ENCODE results near the gene TMEM147. TPM values are rescaled to one million over a fixed set of nuclear protein-coding genes. Genes with fewer than 3 reads are reported as not detected.

TMEM147 gene
- total and polyA plus RNA-seq, 2 donors (not counting 3 experiments of a cell fraction or from before 2014, with no cell fraction given) = 75.8 to 214 TPM

- intact Hi-C loops (cut with micrococcal nuclease) (no loop called here), dilution Hi-C loops (cut with MboI; ENCODE audit: extremely low pct_ligation_motif_present, low sequenced_read_pairs) (no loop called here)
- Histone ChIP-seq H3K9me3 (replicated peaks; ENCODE audit: control insufficient read depth, insufficient read depth, low read length) (no peaks in the 10 kb centered on the region), H3K4me1 (ENCODE audit: control insufficient read depth, extremely low read depth, insufficient read depth, low read length) (peaks cover 16% of the 10 kb centered on the region), H3K79me2 (ENCODE audit: control insufficient read depth, insufficient read depth, low read length) (peaks cover 15% of the 10 kb centered on the region), H4K20me1 (replicated peaks; ENCODE audit: control insufficient read depth, extremely low read depth, insufficient read depth, low read length) (no peaks in the 10 kb centered on the region), H3K27ac (ENCODE audit: insufficient read depth, low read depth, low read length) (no peak overlapping the region), H3K9me1 (replicated peaks; ENCODE audit: control insufficient read depth, extremely low read depth, insufficient read depth, low read length) (no peaks in the 10 kb centered on the region), H3K27me3 (ENCODE audit: control insufficient read depth in 2 of 2, insufficient read depth in 2 of 2, low read length in 2 of 2) (no peaks in the 10 kb centered on the region), H2AFZ (ENCODE audit: low read depth, low read length) (no peak overlapping the region), H3K4me2 (ENCODE audit: insufficient read depth, low read length) (no peak overlapping the region), H3K36me3 (ENCODE audit: control insufficient read depth in 2 of 2, extremely low read depth in 1 of 2, insufficient read depth in 2 of 2, low read length in 2 of 2) (no peaks in the 10 kb centered on the region), H3K4me3 (replicated peaks in 1 of 3; ENCODE audit: insufficient read depth in 1 of 3, low read depth in 1 of 3, low read length in 3 of 3) (no peak overlapping the region), H3K9ac (replicated peaks; ENCODE audit: extremely low read depth, insufficient read depth, low read length) (no peak overlapping the region)
- POLR2A ChIA-PET = no interaction called here
- DNase-seq (ENCODE audit: low read depth, low spot score) (no peak), FAIRE-seq (no peak)
- TF ChIP-seq MAX (IDR thresholded peaks at IDR 0.05; ENCODE audit: insufficient read depth, insufficient read length) = no peak
- TF ChIP-seq EZH2 (IDR thresholded peaks at IDR 0.05; ENCODE audit: borderline replicate concordance, low read depth, low read length, severe bottlenecking) = no peak
- CTCF ChIA-PET = interaction anchor here (0.9 kb wide), 1 partner anchor 47 kb away, joined by 3 read pairs; no protein-coding TSS in a partner anchor
- BruUV-seq (replicated peaks) = no TSS peak
Measured at GRCh38 chr19:35542209-35542608, 3.2 kb upstream of the TMEM147 start.

- H3K27me3 ChIP-seq (ENCODE audit: control insufficient read depth in 2 of 2, insufficient read depth in 2 of 2, low read length in 2 of 2) = no peaks in the 10 kb centered on the region
- H3K36me3 ChIP-seq (ENCODE audit: control insufficient read depth in 2 of 2, extremely low read depth in 1 of 2, insufficient read depth in 2 of 2, low read length in 2 of 2) = no peaks in the 10 kb centered on the region
- H4K20me1 ChIP-seq (replicated peaks; ENCODE audit: control insufficient read depth, extremely low read depth, insufficient read depth, low read length) = no peaks in the 10 kb centered on the region
- intact Hi-C loops (cut with micrococcal nuclease) (no loop called here), dilution Hi-C loops (cut with MboI; ENCODE audit: extremely low pct_ligation_motif_present, low sequenced_read_pairs) (no loop called here)
- H3K27ac ChIP-seq (ENCODE audit: insufficient read depth, low read depth, low read length) = no peak overlapping the region
- no peak overlapping the region for H3K9ac ChIP-seq (replicated peaks; ENCODE audit: extremely low read depth, insufficient read depth, low read length)
- H3K4me3 ChIP-seq (replicated peaks in 1 of 3; ENCODE audit: insufficient read depth in 1 of 3, low read depth in 1 of 3, low read length in 3 of 3) = no peak overlapping the region
- TF ChIP-seq GATA2 (IDR thresholded peaks at IDR 0.05; ENCODE audit: insufficient read depth, insufficient read length, low read depth, low read length) (no peak), POLR2A (IDR thresholded peaks at IDR 0.05; ENCODE audit: low read depth, low read length) (no peak), FOS (IDR thresholded peaks at IDR 0.05; ENCODE audit: borderline replicate concordance, insufficient read depth, low read length) (no peak), MYC (IDR thresholded peaks at IDR 0.05; ENCODE audit: low read depth, low read length) (no peak), CTCF (IDR thresholded peaks at IDR 0.05; ENCODE audit: extremely low read depth in 1 of 2, insufficient read depth in 1 of 2, low read depth in 1 of 2, low read length in 2 of 2) (no peak), EZH2 (IDR thresholded peaks at IDR 0.05; ENCODE audit: borderline replicate concordance, low read depth, low read length, severe bottlenecking) (no peak), POLR2AphosphoS5 (IDR thresholded peaks at IDR 0.05; ENCODE audit: insufficient read depth, low read depth, low read length) (no peak), JUN (IDR thresholded peaks at IDR 0.05; ENCODE audit: borderline replicate concordance, insufficient read depth, insufficient read length, low read depth) (no peak), MAX (IDR thresholded peaks at IDR 0.05; ENCODE audit: insufficient read depth, insufficient read length) (no peak)
- ChIA-PET POLR2A (no interaction called here), CTCF (interaction anchor here (1.3 kb wide), 1 partner anchor 33 kb away, joined by 6 read pairs; no protein-coding TSS in a partner anchor)
- no peak overlapping the region for H3K4me2 ChIP-seq (ENCODE audit: insufficient read depth, low read length)
- DNase-seq (ENCODE audit: low read depth, low spot score) = no peak
- H3K9me1 ChIP-seq (replicated peaks; ENCODE audit: control insufficient read depth, extremely low read depth, insufficient read depth, low read length) = no peaks in the 10 kb centered on the region
- no peak overlapping the region for H2AFZ ChIP-seq (ENCODE audit: low read depth, low read length)
- FAIRE-seq = no peak
- no peaks in the 10 kb centered on the region for H3K9me3 ChIP-seq (replicated peaks; ENCODE audit: control insufficient read depth, insufficient read depth, low read length)
- H3K79me2 ChIP-seq (ENCODE audit: control insufficient read depth, insufficient read depth, low read length) = peaks cover 15% of the 10 kb centered on the region
- peaks cover 16% of the 10 kb centered on the region for H3K4me1 ChIP-seq (ENCODE audit: control insufficient read depth, extremely low read depth, insufficient read depth, low read length)
- BruUV-seq (replicated peaks) = no TSS peak
Measured at GRCh38 chr19:35543280-35544109, 1.9 kb upstream of the TMEM147 start.
